K562 (cell line): ENCODE data around the gene ITGA11. TPM values are rescaled to one million over a fixed set of nuclear protein-coding genes. Genes with fewer than 3 reads are reported as not detected.

Experiments
- ATAC-seq: fragments of 200-7000 bp; cut with Tn5 transposase; 3 replicates; pipeline ENCODE4 v1.9.1; 2020; ENCODE audit warnings: moderate library complexity
- BruUV-seq: library from RNA; stranded (reverse); fragments of 400-500 nt; replicated peaks from 2 replicates; lab custom pipeline; 2021; lab: Mats Ljungman, UMichigan
- CTCF ChIA-PET: fragments of 300-600 bp; formaldehyde crosslinking; extraction: SDS; loops from one replicate; lab custom pipeline; 2021; ENCODE audit warnings: low intra/inter-chr PET ratio; lab: Yijun Ruan, JAX
- POLR2A ChIA-PET: fragments of 300-600, 350-650 bp; sonication (Branson Sonifier 250); formaldehyde crosslinking; extraction: SDS; loops from one replicate; lab custom pipeline; 2021; ENCODE audit warnings: antibody characterized with exemption, inconsistent platforms; lab: Yijun Ruan, JAX
- DNase-seq, 4 experiments: peaks; one replicate each; pipeline versions ENCODE4 v3.0.0 to v3.0.0-alpha.2; 2011 to 2018; ENCODE audit warnings: low spot score in 3 of 4, mixed read lengths in 3 of 4; ENCODE audit errors: extremely low read depth in 1 of 4
- FAIRE-seq: peaks from 2 replicates; lab custom pipeline; 2011; peaks lifted over from hg19 to GRCh38; lab: Jason Lieb, UNC
- H2AFZ ChIP-seq: 2 replicates; pipeline ENCODE4 v1.6.0; 2011; ENCODE audit warnings: low read depth, low read length, control low read depth, inconsistent platforms
- H3K27ac ChIP-seq: fragments of 200-600 bp; 3 replicates; pipeline ENCODE4 v1.8.0; 2011; ENCODE audit warnings: low read depth, mild to moderate bottlenecking, control low read depth, inconsistent platforms, low read length, moderate library complexity, mixed read lengths; ENCODE audit errors: extremely low read depth
- H3K27me3 ChIP-seq, 2 experiments: fragments of 300-600 bp in 1 of 2; 2 replicates in 1 of 2; 3 replicates in 1 of 2; pipeline versions ENCODE4 v1.6.0 to v1.8.0; 2011; ENCODE audit warnings: inconsistent platforms in 2 of 2, low read length in 2 of 2, mild to moderate bottlenecking in 1 of 2, mixed read lengths in 1 of 2, moderate library complexity in 1 of 2; ENCODE audit not compliant: control insufficient read depth in 2 of 2, insufficient read depth in 2 of 2
- H3K36me3 ChIP-seq: fragments of 300-600 bp; 3 replicates; pipeline ENCODE4 v1.8.0; 2011; ENCODE audit warnings: mild to moderate bottlenecking, low read length, inconsistent platforms; ENCODE audit not compliant: control insufficient read depth, insufficient read depth
- H3K4me1 ChIP-seq, 2 experiments: fragments of 200-600 bp in 1 of 2; replicated peaks in 1 of 2; 2 replicates in 1 of 2; 3 replicates in 1 of 2; pipeline versions ENCODE4 v1.5.1 to v1.8.0; 2011; ENCODE audit warnings: inconsistent platforms in 2 of 2, low read length in 2 of 2, mild to moderate bottlenecking in 1 of 2, mixed read lengths in 1 of 2, moderate library complexity in 1 of 2; ENCODE audit not compliant: control insufficient read depth in 2 of 2, insufficient read depth in 2 of 2
- H3K4me2 ChIP-seq: 2 replicates; pipeline ENCODE4 v1.6.1; 2011; ENCODE audit warnings: low read length, control low read depth, inconsistent platforms, mixed read lengths; ENCODE audit not compliant: insufficient read depth
- H3K4me3 ChIP-seq: fragments of 200-600 bp; sonication (generic), shearing (Covaris generic); 2 replicates; pipeline ENCODE4 v1.5.1; 2016; ENCODE audit warnings: control low read depth, inconsistent platforms
- H3K79me2 ChIP-seq: fragments of 200-600 bp; 3 replicates; pipeline ENCODE4 v1.8.0; 2011; ENCODE audit warnings: low read length, inconsistent platforms; ENCODE audit not compliant: control insufficient read depth, insufficient read depth
- H3K9ac ChIP-seq, 2 experiments: 2 replicates each; pipeline versions ENCODE4 v1.6.0 to v1.6.1; 2011; ENCODE audit warnings: low read depth in 2 of 2, low read length in 2 of 2, control low read depth in 1 of 2, inconsistent platforms in 1 of 2, mild to moderate bottlenecking in 1 of 2, mixed read lengths in 1 of 2; ENCODE audit not compliant: insufficient read depth in 1 of 2
- H3K9me1 ChIP-seq: one replicate; pipeline ENCODE4 v1.6.0; 2011; ENCODE audit warnings: inconsistent platforms, mild to moderate bottlenecking, low read length, moderate library complexity; ENCODE audit not compliant: control insufficient read depth, insufficient read depth
- H3K9me3 ChIP-seq: replicated peaks from 2 replicates; pipeline ENCODE4 v1.5.1; 2011; ENCODE audit warnings: low read depth, low read length, inconsistent platforms; ENCODE audit not compliant: control insufficient read depth, insufficient read depth
- H4K20me1 ChIP-seq: replicated peaks from 2 replicates; pipeline ENCODE4 v1.6.1; 2011; ENCODE audit warnings: low read length, inconsistent platforms, mixed read lengths; ENCODE audit not compliant: control insufficient read depth, insufficient read depth
- ARHGAP35 ChIP-seq: fragments of 450-650 bp; IDR thresholded peaks from 2 replicates; pipeline ENCODE4 v1.6.1; 2018; ENCODE audit not compliant: partially characterized antibody
- HDAC6 ChIP-seq: IDR thresholded peaks from 2 replicates; pipeline ENCODE4 v1.6.1; 2012; ENCODE audit warnings: low read depth, mild to moderate bottlenecking, control low read depth, inconsistent platforms, low read length, moderate library complexity
- HDAC8 ChIP-seq: fragments of 450-650 bp; IDR thresholded peaks from 2 replicates; pipeline ENCODE4 v1.6.1; 2016; ENCODE audit warnings: mild to moderate bottlenecking, missing genetic modification characterization, moderate library complexity, missing compliant biosample characterization
- HDGF ChIP-seq: fragments of 450-650 bp; IDR thresholded peaks from 2 replicates; pipeline ENCODE4 v1.6.1; 2016
- JUNB ChIP-seq: fragments of 450-650 bp; formaldehyde crosslinking; conservative IDR thresholded peaks from 2 replicates; pipeline ENCODE4 v1.4.0; 2020; ENCODE audit warnings: mild to moderate bottlenecking
- MECOM ChIP-seq: fragments of 250-450 bp; sonication (Bioruptor Pico); IDR thresholded peaks from 2 replicates; pipeline ENCODE4 v1.8.0; 2022; ENCODE audit warnings: inconsistent platforms
- MTA1 ChIP-seq: fragments of 450-650 bp; IDR thresholded peaks from 2 replicates; pipeline ENCODE4 v1.6.1; 2017; ENCODE audit warnings: borderline replicate concordance
- RHOXF2B ChIP-seq: fragments of 250-450 bp; sonication (Bioruptor Pico); conservative IDR thresholded peaks from 2 replicates; pipeline ENCODE4 v1.5.1; 2021
- SETDB1 ChIP-seq: IDR thresholded peaks from one replicate; pipeline ENCODE4 v1.6.1; 2012; ENCODE audit warnings: low read length, control low read depth, inconsistent platforms
- YY1 ChIP-seq, 3 experiments: IDR thresholded peaks; 2 replicates each; pipeline ENCODE4 v1.6.1; 2011; ENCODE audit warnings: low read length in 2 of 3, mild to moderate bottlenecking in 2 of 3, moderate library complexity in 2 of 3, borderline replicate concordance in 1 of 3, control low read depth in 1 of 3, low read depth in 1 of 3; ENCODE audit not compliant: insufficient read depth in 3 of 3, insufficient replicate concordance in 2 of 3, control insufficient read depth in 1 of 3, insufficient read length in 1 of 3; ENCODE audit errors: extremely low read depth in 1 of 3
- ZKSCAN3 ChIP-seq: fragments of 250-450 bp; sonication (Bioruptor Pico); IDR thresholded peaks from 2 replicates; pipeline ENCODE4 v1.4.0; 2020
- WGBS: fragments of 100-300 bp; shearing (Covaris generic); methylation state at CpG from one replicate; pipeline ENCODE4 v1.1.6; 2016; ENCODE audit warnings: low coverage, mixed read lengths; ENCODE audit not compliant: insufficient coverage; ENCODE audit errors: missing lambda C conversion rate; 5-methylcytosine and 5-hydroxymethylcytosine counted together
- in situ Hi-C: fragments of 300-500 bp; cut with MboI; formaldehyde crosslinking; loops from 4 replicates; pipeline ENCODE4 v1.15.0; 2018; ENCODE audit warnings: inconsistent platforms, mixed read lengths
- intact Hi-C: fragments of 100-400 bp; cut with micrococcal nuclease; formaldehyde crosslinking; loops from 2 replicates; pipeline ENCODE4 v1.14.2; 2022
- polyA plus RNA-seq, 8 experiments: library from polyadenylated mRNA; depleted of rRNA in 4 of 8; stranded (reverse) in 5 of 8; unstranded in 3 of 8; fragments of >200 nt; fragmentation: Nextera tagmentation in 2 of 8; fragmentation: Illumina TruSeq in 1 of 8; extraction: Ambion mirVana in 2 of 8; extraction: Trizol in 1 of 8; gene quantifications; 2 replicates each; pipeline versions ENCODE4 v1.2.1 to v1.2.3, GENCODE V29; 2011 to 2014; ENCODE audit warnings: inconsistent platforms in 1 of 8, missing spikeins in 1 of 8
- total RNA-seq, 7 experiments: library from RNA; depleted of rRNA in 6 of 7; stranded (reverse); fragments of >200 nt in 6 of 7; fragmentation: Illumina TruSeq in 2 of 7; extraction: Trizol in 2 of 7; gene quantifications; 2 replicates each; pipeline versions ENCODE4 v1.2.1 to v1.2.3, GENCODE V29; 2011 to 2021; ENCODE audit warnings: low replicate concordance in 1 of 7

ITGA11 gene
- total and polyA plus RNA-seq, 9 of the 15 experiments (the other 6 are each of a cell fraction or from before 2014, with no cell fraction given) = 0.01 TPM; not detected in 8

GRCh38 chr15:68479406-68479805 is 47.4 kb upstream of the ITGA11 start (continued):
- TF ChIP-seq HDAC6 (no peak), ARHGAP35 (no peak), JUNB (CRISPR knock-in tag) (no peak), MTA1 (no peak), RHOXF2B (CRISPR knock-in tag) (no peak), ZKSCAN3 (no peak), MECOM (CRISPR knock-in tag) (no peak), HDAC8 (tag) (no peak)

GRCh38 chr15:68478853-68479252 is 46.9 kb upstream of the ITGA11 start:
- Histone ChIP-seq H4K20me1 (no peaks in the 10 kb centered on the region; the same call in 1 of the 2 replicates), H3K9ac (no peak overlapping the region), H3K9me1 (no peaks in the 10 kb centered on the region), H3K79me2 (no peaks in the 10 kb centered on the region), H3K4me3 (no peak overlapping the region), H3K27ac (no peak overlapping the region), H2AFZ (no peak overlapping the region), H3K4me1 (no peaks in the 10 kb centered on the region), H3K27me3 (peaks cover 0 to 14% of the 10 kb centered on the region in 2 experiments; a peak in 3 of 5 replicates), H3K9me3 (no peaks in the 10 kb centered on the region), H3K36me3 (no peaks in the 10 kb centered on the region), H3K4me2 (no peak overlapping the region)
- no peak for FAIRE-seq
- no TSS peak for BruUV-seq
- no peak for DNase-seq
- ChIA-PET POLR2A (interaction anchor here (0.7 kb wide), 1 partner anchor 159 kb away, joined by 5 read pairs; no protein-coding TSS in a partner anchor), CTCF (no interaction called here)
- TF ChIP-seq YY1 (IDR thresholded peaks at IDR 0.05; ENCODE audit: borderline replicate concordance in 1 of 3, control insufficient read depth in 1 of 3, extremely low read depth in 1 of 3, insufficient read depth in 3 of 3, insufficient read length in 1 of 3, insufficient replicate concordance in 2 of 3, low read depth in 1 of 3, low read length in 2 of 3) = no peak
- no peak for TF ChIP-seq SETDB1
- TF ChIP-seq HDGF = no peak
- no peak for ATAC-seq
- intact Hi-C loops = no loop called here
- WGBS = 0% methylated on average over 4 of the region's 4 CpGs
- in situ Hi-C loops = no loop called here
